Neural cell (in vitro differentiated cells): ENCODE data around the gene DOK4. TPM values are rescaled to one million over a fixed set of nuclear protein-coding genes. Genes with fewer than 3 reads are reported as not detected.

Source experiments
- H2AFZ ChIP-seq: fragments of 200-600, 300-800 bp; sonication (generic), shearing (Covaris generic); 2 replicates; pipeline ENCODE4 v1.6.0; 2014; ENCODE audit warnings: low read depth, mild to moderate bottlenecking, antibody characterized with exemption, low read length, moderate library complexity
- H3F3A ChIP-seq: fragments of 200-600 bp; shearing (Covaris generic); 2 replicates; pipeline ENCODE4 v1.6.1; 2016; ENCODE audit warnings: mild to moderate bottlenecking, moderate library complexity, mixed read lengths, antibody characterized with exemption, low read length; ENCODE audit not compliant: insufficient read depth, poor library complexity, severe bottlenecking
- H3K27ac ChIP-seq: fragments of 200-600, 300-800 bp; sonication (generic), shearing (Covaris generic); 2 replicates; pipeline ENCODE4 v1.5.1; 2014; ENCODE audit warnings: mild to moderate bottlenecking, low read length, moderate library complexity
- H3K27me3 ChIP-seq: fragments of 300-800, 200-600 bp; sonication (generic), shearing (Covaris generic); 2 replicates; pipeline ENCODE4 v1.6.0; 2014; ENCODE audit warnings: mild to moderate bottlenecking, low read depth, low read length, moderate library complexity; ENCODE audit not compliant: insufficient read depth
- H3K36me3 ChIP-seq: fragments of 300-800, 200-600 bp; sonication (generic), shearing (Covaris generic); 2 replicates; pipeline ENCODE4 v1.5.1; 2014; ENCODE audit warnings: mild to moderate bottlenecking, antibody characterized with exemption, low read length, moderate library complexity; ENCODE audit not compliant: insufficient read depth
- H3K4me2 ChIP-seq: fragments of 300-800, 200-600 bp; sonication (generic), shearing (Covaris generic); 2 replicates; pipeline ENCODE4 v1.6.0; 2014; ENCODE audit warnings: mild to moderate bottlenecking, low read length
- H3K4me3 ChIP-seq: fragments of 300-800, 200-600 bp; sonication (generic), shearing (Covaris generic); 2 replicates; pipeline ENCODE4 v1.5.1; 2014; ENCODE audit warnings: mild to moderate bottlenecking, low read length, moderate library complexity
- H3K79me2 ChIP-seq: fragments of 200-600 bp; shearing (Covaris generic); replicated peaks from 2 replicates; pipeline ENCODE4 v1.6.0; 2014; ENCODE audit warnings: mild to moderate bottlenecking, low read length, moderate library complexity; ENCODE audit not compliant: insufficient read depth
- H3K9ac ChIP-seq: fragments of 300-800, 200-600 bp; sonication (generic), shearing (Covaris generic); 2 replicates; pipeline ENCODE4 v1.6.1; 2016; ENCODE audit warnings: mild to moderate bottlenecking, low read length, mixed read lengths
- H3K9me2 ChIP-seq: fragments of 200-600 bp; shearing (Covaris generic); 2 replicates; pipeline ENCODE4 v1.6.1; 2016; ENCODE audit warnings: mild to moderate bottlenecking, low read length, mixed read lengths; ENCODE audit not compliant: insufficient read depth
- H3K9me3 ChIP-seq: fragments of 200-600, 300-800 bp; sonication (generic), shearing (Covaris generic); 2 replicates; pipeline ENCODE4 v1.6.1; 2016; ENCODE audit warnings: mild to moderate bottlenecking, mixed run types, low read length, moderate library complexity, mixed read lengths
- H4K20me1 ChIP-seq: fragments of 200-600 bp; shearing (Covaris generic); 2 replicates; pipeline ENCODE4 v1.6.1; 2016; ENCODE audit warnings: mild to moderate bottlenecking, mixed run types; ENCODE audit not compliant: insufficient read depth
- EP300 ChIP-seq: fragments of 450-650 bp; conservative IDR thresholded peaks from 2 replicates; pipeline ENCODE4 v1.6.1; 2014; ENCODE audit warnings: antibody characterized with exemption, mild to moderate bottlenecking, moderate library complexity; ENCODE audit not compliant: poor library complexity, severe bottlenecking
- EZH2 ChIP-seq: fragments of 200-600, 300-800 bp; shearing (Covaris generic), sonication (generic); IDR thresholded peaks from 2 replicates; pipeline ENCODE4 v1.6.1; 2014; ENCODE audit warnings: antibody characterized with exemption, low read length, borderline replicate concordance, mild to moderate bottlenecking; ENCODE audit not compliant: insufficient read depth, poor library complexity, severe bottlenecking
- MXI1 ChIP-seq: fragments of 450-650 bp; conservative IDR thresholded peaks from 2 replicates; pipeline ENCODE4 v1.6.1; 2014; ENCODE audit warnings: antibody characterized with exemption, mild to moderate bottlenecking; ENCODE audit not compliant: poor library complexity, severe bottlenecking
- POLR2AphosphoS5 ChIP-seq: IDR thresholded peaks from 2 replicates; pipeline ENCODE4 v1.6.1; 2012
- RAD21 ChIP-seq: fragments of 450-650 bp; conservative IDR thresholded peaks from 2 replicates; pipeline ENCODE4 v1.6.1; 2014; ENCODE audit warnings: antibody characterized with exemption, mild to moderate bottlenecking, moderate library complexity
- SMC3 ChIP-seq: fragments of 450-650 bp; conservative IDR thresholded peaks from 2 replicates; pipeline ENCODE4 v1.6.1; 2014; ENCODE audit warnings: antibody characterized with exemption, mild to moderate bottlenecking, moderate library complexity; ENCODE audit not compliant: poor library complexity
- TAF1 ChIP-seq: IDR thresholded peaks from 2 replicates; pipeline ENCODE4 v1.6.1; 2012; ENCODE audit warnings: low read depth
- polyA plus RNA-seq: library from polyadenylated mRNA; depleted of rRNA; stranded (reverse); fragments of >200 nt; gene quantifications from 2 replicates; pipeline ENCODE4 v1.2.3, GENCODE V29; 2014
- TF ChIP-seq, protein P1 (sequence below): IDR thresholded peaks from 2 replicates; pipeline ENCODE4 v1.6.1; 2012; ENCODE audit warnings: borderline replicate concordance
- TF ChIP-seq, protein P2 (sequence below): fragments of 450-650 bp; IDR thresholded peaks from 2 replicates; pipeline ENCODE4 v1.5.1; 2014; ENCODE audit warnings: antibody characterized with exemption, mild to moderate bottlenecking, moderate library complexity; ENCODE audit not compliant: poor library complexity, severe bottlenecking

The DOK4 gene
- polyA plus RNA-seq, 1 donor from 2014 or later: 214 TPM

DNA sequence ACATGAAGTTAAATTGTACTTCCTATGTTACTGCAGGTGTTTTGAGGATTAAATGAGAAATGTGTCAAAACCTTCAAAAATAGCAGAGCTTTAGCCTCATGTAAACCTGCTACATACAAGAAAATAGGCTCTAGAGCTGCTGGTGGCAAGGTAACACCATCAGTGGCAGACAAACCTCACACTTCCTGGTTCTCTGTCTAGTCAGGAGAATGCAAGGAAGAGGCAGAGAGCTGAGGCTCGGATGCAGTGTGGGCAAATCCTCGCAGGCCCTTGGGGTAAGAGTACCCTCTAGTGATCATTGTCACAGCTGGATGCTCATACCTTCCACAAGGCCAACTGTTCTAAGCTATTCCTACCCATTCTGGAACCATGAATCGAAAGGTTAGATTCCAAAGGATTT is 53.3 kb downstream of the DOK4 start:
- Histone ChIP-seq H3K4me2 (no peak overlapping the region), H3K9ac (no peak overlapping the region), H3K9me2 (no peaks in the 10 kb centered on the region), H3K27ac (no peak overlapping the region), H3K36me3 (peaks cover 11% of the 10 kb centered on the region), H3K27me3 (no peaks in the 10 kb centered on the region), H4K20me1 (no peaks in the 10 kb centered on the region), H2AFZ (no peak overlapping the region), H3K79me2 (no peaks in the 10 kb centered on the region), H3K9me3 (no peaks in the 10 kb centered on the region), H3K4me3 (no peak overlapping the region), H3F3A (no peaks in the 10 kb centered on the region)
- TF ChIP-seq EZH2 (no peak), SMC3 (no peak), TAF1 (no peak), RAD21 (no peak), POLR2AphosphoS5 (no peak), EP300 (no peak), MXI1 (no peak)
- TF ChIP-seq, protein P1, sequence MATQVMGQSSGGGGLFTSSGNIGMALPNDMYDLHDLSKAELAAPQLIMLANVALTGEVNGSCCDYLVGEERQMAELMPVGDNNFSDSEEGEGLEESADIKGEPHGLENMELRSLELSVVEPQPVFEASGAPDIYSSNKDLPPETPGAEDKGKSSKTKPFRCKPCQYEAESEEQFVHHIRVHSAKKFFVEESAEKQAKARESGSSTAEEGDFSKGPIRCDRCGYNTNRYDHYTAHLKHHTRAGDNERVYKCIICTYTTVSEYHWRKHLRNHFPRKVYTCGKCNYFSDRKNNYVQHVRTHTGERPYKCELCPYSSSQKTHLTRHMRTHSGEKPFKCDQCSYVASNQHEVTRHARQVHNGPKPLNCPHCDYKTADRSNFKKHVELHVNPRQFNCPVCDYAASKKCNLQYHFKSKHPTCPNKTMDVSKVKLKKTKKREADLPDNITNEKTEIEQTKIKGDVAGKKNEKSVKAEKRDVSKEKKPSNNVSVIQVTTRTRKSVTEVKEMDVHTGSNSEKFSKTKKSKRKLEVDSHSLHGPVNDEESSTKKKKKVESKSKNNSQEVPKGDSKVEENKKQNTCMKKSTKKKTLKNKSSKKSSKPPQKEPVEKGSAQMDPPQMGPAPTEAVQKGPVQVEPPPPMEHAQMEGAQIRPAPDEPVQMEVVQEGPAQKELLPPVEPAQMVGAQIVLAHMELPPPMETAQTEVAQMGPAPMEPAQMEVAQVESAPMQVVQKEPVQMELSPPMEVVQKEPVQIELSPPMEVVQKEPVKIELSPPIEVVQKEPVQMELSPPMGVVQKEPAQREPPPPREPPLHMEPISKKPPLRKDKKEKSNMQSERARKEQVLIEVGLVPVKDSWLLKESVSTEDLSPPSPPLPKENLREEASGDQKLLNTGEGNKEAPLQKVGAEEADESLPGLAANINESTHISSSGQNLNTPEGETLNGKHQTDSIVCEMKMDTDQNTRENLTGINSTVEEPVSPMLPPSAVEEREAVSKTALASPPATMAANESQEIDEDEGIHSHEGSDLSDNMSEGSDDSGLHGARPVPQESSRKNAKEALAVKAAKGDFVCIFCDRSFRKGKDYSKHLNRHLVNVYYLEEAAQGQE: no peak
- TF ChIP-seq, protein P2, sequence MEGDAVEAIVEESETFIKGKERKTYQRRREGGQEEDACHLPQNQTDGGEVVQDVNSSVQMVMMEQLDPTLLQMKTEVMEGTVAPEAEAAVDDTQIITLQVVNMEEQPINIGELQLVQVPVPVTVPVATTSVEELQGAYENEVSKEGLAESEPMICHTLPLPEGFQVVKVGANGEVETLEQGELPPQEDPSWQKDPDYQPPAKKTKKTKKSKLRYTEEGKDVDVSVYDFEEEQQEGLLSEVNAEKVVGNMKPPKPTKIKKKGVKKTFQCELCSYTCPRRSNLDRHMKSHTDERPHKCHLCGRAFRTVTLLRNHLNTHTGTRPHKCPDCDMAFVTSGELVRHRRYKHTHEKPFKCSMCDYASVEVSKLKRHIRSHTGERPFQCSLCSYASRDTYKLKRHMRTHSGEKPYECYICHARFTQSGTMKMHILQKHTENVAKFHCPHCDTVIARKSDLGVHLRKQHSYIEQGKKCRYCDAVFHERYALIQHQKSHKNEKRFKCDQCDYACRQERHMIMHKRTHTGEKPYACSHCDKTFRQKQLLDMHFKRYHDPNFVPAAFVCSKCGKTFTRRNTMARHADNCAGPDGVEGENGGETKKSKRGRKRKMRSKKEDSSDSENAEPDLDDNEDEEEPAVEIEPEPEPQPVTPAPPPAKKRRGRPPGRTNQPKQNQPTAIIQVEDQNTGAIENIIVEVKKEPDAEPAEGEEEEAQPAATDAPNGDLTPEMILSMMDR: no peak

DNA sequence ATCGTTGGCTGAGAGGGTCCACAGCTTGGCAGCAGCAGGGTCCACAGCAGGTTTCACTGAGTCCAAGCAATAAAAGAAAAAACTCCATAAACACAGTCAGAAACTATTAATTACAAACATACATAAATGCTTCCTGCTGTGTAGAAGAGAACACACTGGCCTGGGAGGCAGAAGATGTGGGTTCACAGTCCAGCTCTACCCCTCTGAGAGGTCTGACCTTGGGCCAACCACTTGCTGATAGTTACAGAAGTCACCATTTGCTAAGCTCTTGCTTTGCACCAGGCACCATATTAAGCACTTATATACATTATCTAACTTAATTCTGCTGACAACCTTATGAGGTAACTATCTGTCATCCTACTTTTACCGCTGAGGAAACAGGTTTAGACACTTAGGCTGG is 53.8 kb downstream of the DOK4 start:
- Histone ChIP-seq H3F3A (no peaks in the 10 kb centered on the region), H4K20me1 (no peaks in the 10 kb centered on the region), H3K27ac (no peak overlapping the region)

More for the DNA sequence above, 53.8 kb downstream of the DOK4 start:
- Histone ChIP-seq H3K27me3 (no peaks in the 10 kb centered on the region), H2AFZ (no peak overlapping the region), H3K9me3 (no peaks in the 10 kb centered on the region), H3K36me3 (peaks cover 11% of the 10 kb centered on the region), H3K4me2 (no peak overlapping the region), H3K4me3 (no peak overlapping the region), H3K9ac (no peak overlapping the region), H3K79me2 (no peaks in the 10 kb centered on the region), H3K9me2 (no peaks in the 10 kb centered on the region)
- TF ChIP-seq, protein P1: no peak
- TF ChIP-seq TAF1: no peak
- TF ChIP-seq RAD21: no peak
- no peak for TF ChIP-seq POLR2AphosphoS5
- TF ChIP-seq EZH2: no peak
- TF ChIP-seq, protein P2: no peak
- no peak for TF ChIP-seq SMC3
- no peak for TF ChIP-seq EP300
- no peak for TF ChIP-seq MXI1
